ENCODE data around the gene ADGRA1.
A peak's percentile ranks its signal among the peaks of the same experiment; 100 is the strongest.

The ADGRA1 gene

GRCh38 chr10:133162910-133163856 lies 75.5 kb downstream of the ADGRA1 start:
- ATAC-seq (ENCODE audit: insufficient read depth, low read depth) (0 out of 3 replicates have a peak, but pooled peaks have one; percentile 44), DNase-seq (no peak)
- H3K9me3 ChIP-seq (ENCODE audit: insufficient read depth, low read length, severe bottlenecking), result no peaks in the 10 kb centered on the region
- H3K4me2 ChIP-seq (ENCODE audit: insufficient read depth, low read length), result no peak overlapping the region
- no peak overlapping the region for H2AFZ ChIP-seq (ENCODE audit: low read depth, low read length)
- no peak overlapping the region for H3K9ac ChIP-seq (ENCODE audit: low read depth, low read length)
- no peak for TF ChIP-seq CTCF (IDR thresholded peaks at IDR 0.05; ENCODE audit: borderline replicate concordance, extremely low read depth, low read length, poor library complexity, severe bottlenecking)
- TF ChIP-seq EZH2 (IDR thresholded peaks at IDR 0.05; ENCODE audit: borderline replicate concordance, low read depth, low read length, severe bottlenecking), result no peak
- H3K27me3 ChIP-seq (ENCODE audit: insufficient read depth, low read length, poor library complexity), result no peaks in the 10 kb centered on the region
- no peak overlapping the region for H3K4me3 ChIP-seq (ENCODE audit: low read depth in 1 of 2, low read length in 2 of 2)
- H3K4me1 ChIP-seq (ENCODE audit: insufficient read depth, low read length), result no peaks in the 10 kb centered on the region
- H3K27ac ChIP-seq (ENCODE audit: low read length), result no peak overlapping the region
- H3K36me3 ChIP-seq (ENCODE audit: insufficient read depth, low read length), result no peaks in the 10 kb centered on the region
- no peaks in the 10 kb centered on the region for H3K79me2 ChIP-seq (ENCODE audit: insufficient read depth, low read length)
- no peaks in the 10 kb centered on the region for H4K20me1 ChIP-seq (ENCODE audit: insufficient read depth, low read length)

GRCh38 chr10:133163889-133164815 lies 76.4 kb downstream of the ADGRA1 start:
- H3K9ac ChIP-seq (ENCODE audit: low read depth, low read length), result no peak overlapping the region
- H3K27me3 ChIP-seq (ENCODE audit: insufficient read depth, low read length, poor library complexity), result no peaks in the 10 kb centered on the region
- no peaks in the 10 kb centered on the region for H4K20me1 ChIP-seq (ENCODE audit: insufficient read depth, low read length)
- DNase-seq, result no peak
- TF ChIP-seq EZH2 (IDR thresholded peaks at IDR 0.05; ENCODE audit: borderline replicate concordance, low read depth, low read length, severe bottlenecking) (no peak), CTCF (IDR thresholded peaks at IDR 0.05; ENCODE audit: borderline replicate concordance, extremely low read depth, low read length, poor library complexity, severe bottlenecking) (no peak)
- no peak for ATAC-seq (ENCODE audit: insufficient read depth, low read depth)
- H3K4me3 ChIP-seq (ENCODE audit: low read depth in 1 of 2, low read length in 2 of 2), result no peak overlapping the region
- H3K4me1 ChIP-seq (ENCODE audit: insufficient read depth, low read length), result no peaks in the 10 kb centered on the region
- H3K79me2 ChIP-seq (ENCODE audit: insufficient read depth, low read length), result no peaks in the 10 kb centered on the region
- no peak overlapping the region for H3K27ac ChIP-seq (ENCODE audit: low read length)
- H2AFZ ChIP-seq (ENCODE audit: low read depth, low read length), result no peak overlapping the region
- no peak overlapping the region for H3K4me2 ChIP-seq (ENCODE audit: insufficient read depth, low read length)
- H3K9me3 ChIP-seq (ENCODE audit: insufficient read depth, low read length, severe bottlenecking), result no peaks in the 10 kb centered on the region
- no peaks in the 10 kb centered on the region for H3K36me3 ChIP-seq (ENCODE audit: insufficient read depth, low read length)

- TF ChIP-seq EZH2 (IDR thresholded peaks at IDR 0.05; ENCODE audit: borderline replicate concordance, low read depth, low read length, severe bottlenecking), result no peak
- no peak for TF ChIP-seq CTCF (IDR thresholded peaks at IDR 0.05; ENCODE audit: borderline replicate concordance, extremely low read depth, low read length, poor library complexity, severe bottlenecking)
- H3K27me3 ChIP-seq (ENCODE audit: insufficient read depth, low read length, poor library complexity), result no peaks in the 10 kb centered on the region
- H3K4me2 ChIP-seq (ENCODE audit: insufficient read depth, low read length), result no peak overlapping the region
- peaks cover 4% of the 10 kb centered on the region; the same call in 1 of the 2 replicates for H4K20me1 ChIP-seq (ENCODE audit: insufficient read depth, low read length)
- H3K27ac ChIP-seq (ENCODE audit: low read length), result no peak overlapping the region
- no peaks in the 10 kb centered on the region for H3K36me3 ChIP-seq (ENCODE audit: insufficient read depth, low read length)
- H3K4me1 ChIP-seq (ENCODE audit: insufficient read depth, low read length), result no peaks in the 10 kb centered on the region
- no peaks in the 10 kb centered on the region for H3K79me2 ChIP-seq (ENCODE audit: insufficient read depth, low read length)
- no peaks in the 10 kb centered on the region for H3K9me3 ChIP-seq (ENCODE audit: insufficient read depth, low read length, severe bottlenecking)
- DNase-seq (no peak), ATAC-seq (ENCODE audit: insufficient read depth, low read depth) (no peak)
- H3K9ac ChIP-seq (ENCODE audit: low read depth, low read length), result no peak overlapping the region
- H2AFZ ChIP-seq (ENCODE audit: low read depth, low read length), result no peak overlapping the region
- H3K4me3 ChIP-seq (ENCODE audit: low read depth in 1 of 2, low read length in 2 of 2), result no peak overlapping the region
These were observed 77.3 kb downstream of the ADGRA1 start for GRCh38 chr10:133164816-133165555.

Data from DND-41 (cell line).